CD8-positive, alpha-beta memory T cell (primary cell): ENCODE data around the gene MOV10L1. TPM values are rescaled to one million over a fixed set of nuclear protein-coding genes. Genes with fewer than 3 reads are reported as not detected.

Source experiments
- CTCF ChIA-PET: fragments of 350-600 bp; sonication (Branson Sonifier 250); formaldehyde crosslinking; loops from one replicate; lab custom pipeline; 2021; ENCODE audit warnings: antibody characterized with exemption; lab: Charles Lee
- POLR2A ChIA-PET: fragments of 350-600 bp; sonication (Branson Sonifier 250); formaldehyde crosslinking; loops from one replicate; lab custom pipeline; 2021; ENCODE audit warnings: antibody characterized with exemption; lab: Charles Lee
- DNase-seq, 5 donors: peaks; one replicate each; pipeline versions ENCODE4 v3.0.0 to v3.0.0-alpha.2; 2020 to 2022; ENCODE audit warnings: mixed read lengths in 1 of 5
- H3K27ac ChIP-seq: one replicate; pipeline ENCODE4 v1.7.0; 2013; ENCODE audit warnings: low read depth, mild to moderate bottlenecking, low read length, moderate library complexity
- H3K27me3 ChIP-seq: 2 replicates; pipeline ENCODE4 v1.7.0; 2013; ENCODE audit warnings: low read length, mild to moderate bottlenecking; ENCODE audit not compliant: insufficient read depth, poor library complexity, severe bottlenecking
- H3K36me3 ChIP-seq: 2 replicates; pipeline ENCODE4 v1.7.0; 2013; ENCODE audit warnings: mild to moderate bottlenecking, low read length, moderate library complexity; ENCODE audit not compliant: insufficient read depth
- H3K4me1 ChIP-seq: 2 replicates; pipeline ENCODE4 v1.7.0; 2013; ENCODE audit warnings: mild to moderate bottlenecking, low read length, moderate library complexity; ENCODE audit not compliant: insufficient read depth
- H3K4me3 ChIP-seq: 2 replicates; pipeline ENCODE4 v1.7.0; 2013; ENCODE audit warnings: mild to moderate bottlenecking, low read length
- H3K9me3 ChIP-seq: 2 replicates; pipeline ENCODE4 v1.7.0; 2013; ENCODE audit warnings: mild to moderate bottlenecking, low read length
- H3K27ac Mint-ChIP-seq, 8 donors: one replicate each; pipeline ENCODE4 v1.8.0; 2020 to 2021; ENCODE audit warnings: mixed read lengths in 8 of 8, mild to moderate bottlenecking in 6 of 8, inconsistent platforms in 3 of 8, moderate library complexity in 3 of 8
- H3K27me3 Mint-ChIP-seq, 2 donors: one replicate each; pipeline ENCODE4 v1.8.0; 2020 to 2021; ENCODE audit warnings: mixed read lengths in 2 of 2, mild to moderate bottlenecking in 1 of 2, moderate library complexity in 1 of 2
- H3K36me3 Mint-ChIP-seq, 3 donors: one replicate each; pipeline ENCODE4 v1.8.0; 2020 to 2021; ENCODE audit warnings: mixed read lengths in 3 of 3, inconsistent platforms in 1 of 3, mild to moderate bottlenecking in 1 of 3
- H3K4me1 Mint-ChIP-seq, 3 donors: one replicate each; pipeline ENCODE4 v1.8.0; 2020 to 2021; ENCODE audit warnings: mixed read lengths in 3 of 3, inconsistent platforms in 1 of 3, mild to moderate bottlenecking in 1 of 3
- H3K4me3 Mint-ChIP-seq, 7 donors: one replicate each; pipeline ENCODE4 v1.8.0; 2020 to 2021; ENCODE audit warnings: mixed read lengths in 7 of 7, mild to moderate bottlenecking in 6 of 7, moderate library complexity in 4 of 7, inconsistent platforms in 2 of 7
- H3K9me3 Mint-ChIP-seq, 5 donors: one replicate each; pipeline ENCODE4 v1.8.0; 2020 to 2022; ENCODE audit warnings: mixed read lengths in 5 of 5, mild to moderate bottlenecking in 3 of 5, moderate library complexity in 2 of 5, inconsistent platforms in 1 of 5
- polyA plus RNA-seq: library from polyadenylated mRNA; unstranded; fragments of 300-500 nt; fragmentation: Illumina TruSeq; gene quantifications from one replicate; pipeline ENCODE4 v1.2.3, GENCODE V29; 2021
- total RNA-seq, 2 experiments: library from RNA; stranded (reverse); gene quantifications; one replicate each; pipeline ENCODE4 v1.2.3, GENCODE V29; 2021

MOV10L1 gene
- total and polyA plus RNA-seq, 3 experiments from 2014 or later = not detected

DNA sequence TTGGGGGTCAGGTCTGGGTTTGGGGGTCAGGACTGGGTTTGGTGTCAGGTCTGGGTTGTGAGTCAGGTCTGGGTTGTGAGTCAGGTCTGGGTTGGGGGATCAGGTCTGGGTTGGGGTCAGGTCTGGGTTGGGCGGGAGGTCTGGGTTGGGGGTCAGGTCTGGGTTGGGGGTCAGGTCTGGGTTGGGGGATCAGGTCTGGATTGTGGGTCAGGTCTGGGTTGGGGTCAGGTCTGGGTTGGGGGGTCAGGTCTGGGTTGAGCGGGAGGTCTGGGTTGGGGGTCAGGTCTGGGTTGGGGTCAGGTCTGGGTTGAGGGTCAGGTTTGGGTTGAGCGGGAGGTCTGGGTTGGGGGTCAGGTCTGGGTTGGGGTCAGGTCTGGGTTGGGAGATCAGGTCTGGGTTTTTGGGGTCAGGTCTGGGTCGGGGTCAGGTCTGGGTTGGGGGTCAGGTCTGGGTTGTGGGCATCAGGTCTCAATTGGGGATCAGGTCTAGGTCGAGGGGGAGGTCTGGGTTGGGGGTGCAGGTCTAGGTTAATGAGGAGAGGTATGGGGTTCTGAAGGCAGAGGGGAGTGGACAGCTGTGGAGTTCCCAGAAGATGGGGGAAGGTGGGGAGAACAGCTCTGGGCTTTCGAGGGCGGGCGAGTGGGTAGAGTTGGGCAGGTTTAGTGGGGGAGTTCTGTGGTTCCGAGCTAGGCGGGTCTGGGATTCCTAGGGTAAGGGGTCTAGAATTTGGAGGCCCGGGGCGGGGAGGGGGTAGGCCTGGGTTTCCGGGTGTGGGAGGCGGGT lies 32.3 kb upstream of the MOV10L1 start:
- Histone ChIP-seq H3K36me3 (no peaks in the 10 kb centered on the region), H3K4me3 (no peak overlapping the region), H3K4me1 (no peaks in the 10 kb centered on the region), H3K27me3 (peaks cover 4% of the 10 kb centered on the region), H3K27ac (no peak overlapping the region), H3K9me3 (no peaks in the 10 kb centered on the region)
- peaks cover 0 to 12% (median 0%) of the 10 kb centered on the region in 3 donors for H3K4me1 Mint-ChIP-seq
- H3K9me3 Mint-ChIP-seq = peaks cover under 1 to 8% (median 4%) of the 10 kb centered on the region in 5 donors
- H3K4me3 Mint-ChIP-seq = peak overlapping the region in 2 of 7 donors; percentile 24 to 27
- H3K27me3 Mint-ChIP-seq = peaks cover 15 to 51% of the 10 kb centered on the region in 2 donors
- ChIA-PET POLR2A (no interaction called here), CTCF (no interaction called here)
- H3K27ac Mint-ChIP-seq = no peak overlapping the region
- DNase-seq = no peak
- H3K36me3 Mint-ChIP-seq = peaks cover 0 to 3% (median 0%) of the 10 kb centered on the region in 3 donors

GRCh38 chr22:50058061-50058905 lies 31.5 kb upstream of the MOV10L1 start, which contains the start of gene TTLL8:
TSS of gene TTLL8 (minus strand) at chr22:50058298.
- Histone ChIP-seq H3K36me3 (no peaks in the 10 kb centered on the region), H3K4me3 (no peak within 1 kb of the TSS), H3K27ac (no peak within 1 kb of the TSS), H3K27me3 (peaks cover 4% of the 10 kb centered on the region), H3K4me1 (no peaks in the 10 kb centered on the region), H3K9me3 (no peaks in the 10 kb centered on the region)
- H3K4me3 Mint-ChIP-seq = peak within 1 kb of the TSS in 2 of 7 donors; percentile 24 to 27
- peaks cover 15 to 48% of the 10 kb centered on the region in 2 donors for H3K27me3 Mint-ChIP-seq
- peaks cover 0 to 12% (median 0%) of the 10 kb centered on the region in 3 donors for H3K4me1 Mint-ChIP-seq
- no peak within 1 kb of the TSS for H3K27ac Mint-ChIP-seq
- peaks cover 0 to 8% (median 4%) of the 10 kb centered on the region in 5 donors for H3K9me3 Mint-ChIP-seq
- POLR2A ChIA-PET = no interaction called here
- CTCF ChIA-PET = no interaction called here
- H3K36me3 Mint-ChIP-seq = peaks cover 0 to 3% (median 0%) of the 10 kb centered on the region in 3 donors
- DNase-seq = no peak

GRCh38 chr22:50058906-50059880 lies 30.6 kb upstream of the MOV10L1 start:
- Histone ChIP-seq H3K4me1 (no peaks in the 10 kb centered on the region), H3K36me3 (no peaks in the 10 kb centered on the region), H3K27ac (no peak overlapping the region), H3K27me3 (peaks cover 4% of the 10 kb centered on the region), H3K4me3 (no peak overlapping the region), H3K9me3 (no peaks in the 10 kb centered on the region)
- Mint-ChIP-seq H3K36me3 (no peaks in the 10 kb centered on the region), H3K27me3 (peaks cover 15 to 39% of the 10 kb centered on the region in 2 donors), H3K4me3 (no peak overlapping the region), H3K4me1 (peaks cover 0 to 12% (median 0%) of the 10 kb centered on the region in 3 donors), H3K9me3 (peaks cover 0 to 1% (median 0%) of the 10 kb centered on the region in 5 donors), H3K27ac (no peak overlapping the region)
- POLR2A ChIA-PET = no interaction called here
- CTCF ChIA-PET = no interaction called here
- DNase-seq = no peak

- Histone ChIP-seq H3K4me1 (no peaks in the 10 kb centered on the region), H3K9me3 (no peaks in the 10 kb centered on the region), H3K36me3 (no peaks in the 10 kb centered on the region), H3K27me3 (peaks cover 4% of the 10 kb centered on the region), H3K4me3 (no peak overlapping the region), H3K27ac (no peak overlapping the region)
- no peak for DNase-seq
- ChIA-PET CTCF (no interaction called here), POLR2A (no interaction called here)
- peaks cover 15 to 34% of the 10 kb centered on the region in 2 donors for H3K27me3 Mint-ChIP-seq
- peaks cover 0 to 12% (median 0%) of the 10 kb centered on the region in 3 donors for H3K4me1 Mint-ChIP-seq
- H3K27ac Mint-ChIP-seq = no peak overlapping the region
- H3K9me3 Mint-ChIP-seq = no peaks in the 10 kb centered on the region
- H3K36me3 Mint-ChIP-seq = no peaks in the 10 kb centered on the region
- no peak overlapping the region for H3K4me3 Mint-ChIP-seq
Observed at GRCh38 chr22:50059881-50060262, 29.9 kb upstream of the MOV10L1 start.

DNA sequence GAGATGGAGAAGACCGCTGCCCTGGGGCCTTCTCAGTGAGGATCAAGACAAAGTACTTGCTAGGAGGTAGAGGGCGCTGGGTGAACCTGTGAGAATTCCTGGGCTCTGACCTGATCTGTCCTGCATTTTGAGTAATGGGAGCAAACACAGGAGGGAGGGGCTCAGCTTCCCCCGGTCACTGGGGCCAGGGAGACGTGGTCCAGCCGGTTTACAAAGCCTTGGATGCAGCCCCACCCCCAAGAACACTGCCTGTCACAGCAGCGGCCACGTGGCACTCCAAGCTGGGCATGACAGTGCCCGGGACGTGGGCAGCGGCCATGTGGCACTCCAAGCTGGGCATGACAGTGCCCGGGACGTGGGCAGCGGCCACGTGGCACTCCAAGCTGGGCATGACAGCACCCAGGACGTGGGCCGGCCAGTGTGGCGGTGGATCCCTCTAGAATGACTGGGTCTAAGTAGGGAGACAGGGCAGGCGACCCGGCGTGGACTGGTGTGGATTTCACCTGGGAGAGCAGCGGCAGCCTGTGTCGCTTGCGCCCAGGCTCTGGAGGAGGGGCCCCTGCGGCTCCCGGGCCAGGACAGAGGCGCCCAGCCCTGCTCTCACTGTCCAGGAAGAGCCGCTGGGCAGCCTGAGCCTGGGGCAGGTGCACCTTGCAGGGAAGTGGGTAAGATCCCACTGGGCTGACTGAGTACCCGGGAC lies 29.2 kb upstream of the MOV10L1 start:
- Mint-ChIP-seq H3K4me3 (no peak overlapping the region), H3K27ac (no peak overlapping the region), H3K36me3 (no peaks in the 10 kb centered on the region), H3K4me1 (peaks cover 0 to 12% (median 0%) of the 10 kb centered on the region in 3 donors), H3K9me3 (no peaks in the 10 kb centered on the region), H3K27me3 (peaks cover 8 to 28% of the 10 kb centered on the region in 2 donors)
- CTCF ChIA-PET = no interaction called here
- POLR2A ChIA-PET = no interaction called here
- peaks cover 4% of the 10 kb centered on the region for H3K27me3 ChIP-seq
- H3K36me3 ChIP-seq = no peaks in the 10 kb centered on the region
- H3K9me3 ChIP-seq = no peaks in the 10 kb centered on the region
- H3K4me3 ChIP-seq = no peak overlapping the region
- no peak overlapping the region for H3K27ac ChIP-seq
- H3K4me1 ChIP-seq = no peaks in the 10 kb centered on the region
- DNase-seq = no peak

- Mint-ChIP-seq H3K27me3 (peaks cover 7 to 21% of the 10 kb centered on the region in 2 donors), H3K4me3 (no peak overlapping the region), H3K36me3 (no peaks in the 10 kb centered on the region), H3K27ac (no peak overlapping the region), H3K4me1 (peaks cover 0 to 12% (median 0%) of the 10 kb centered on the region in 3 donors), H3K9me3 (no peaks in the 10 kb centered on the region)
- Histone ChIP-seq H3K27ac (no peak overlapping the region), H3K4me3 (no peak overlapping the region), H3K9me3 (no peaks in the 10 kb centered on the region), H3K36me3 (no peaks in the 10 kb centered on the region), H3K27me3 (peaks cover 4% of the 10 kb centered on the region), H3K4me1 (no peaks in the 10 kb centered on the region)
- DNase-seq = no peak
- CTCF ChIA-PET = no interaction called here
- POLR2A ChIA-PET = no interaction called here
Observed at GRCh38 chr22:50061141-50061823, 28.5 kb upstream of the MOV10L1 start.
